Measurements from ENCODE around the gene DENND10.

DNA sequence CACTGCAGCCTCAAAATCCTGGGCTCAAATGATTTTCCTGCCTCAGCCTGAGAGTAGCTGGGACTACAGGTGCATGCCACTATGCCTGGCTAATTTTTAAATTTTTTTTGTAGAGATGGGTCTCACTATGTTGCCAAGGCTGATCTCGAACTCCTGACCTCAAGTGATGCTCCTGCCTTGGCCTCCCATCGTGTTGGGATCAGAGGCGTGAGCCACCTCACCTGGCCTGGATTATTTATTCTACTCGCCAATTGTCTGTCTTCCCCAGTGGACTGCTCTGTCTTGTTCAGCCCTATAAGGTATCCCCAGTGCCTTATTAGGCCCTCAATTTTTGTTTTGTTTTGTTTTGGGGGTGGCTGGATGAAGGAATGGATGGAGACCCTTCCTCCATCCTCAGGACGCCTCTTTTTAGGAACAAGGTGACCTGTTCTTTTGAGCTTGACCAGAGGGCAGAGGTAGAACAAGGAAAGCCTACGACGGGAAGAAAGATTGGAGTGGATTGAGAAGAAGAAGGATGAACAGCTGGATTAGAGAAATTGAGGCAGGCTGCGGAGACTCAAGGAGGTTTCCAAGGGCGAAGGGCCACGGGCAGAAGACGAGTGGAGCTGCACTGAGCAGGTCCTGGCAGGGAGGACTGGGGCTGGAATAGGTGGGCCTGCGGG, 541 bp upstream of the DENND10 start:
- TF ChIP-seq CTCF (IDR thresholded peaks at IDR 0.05) (no peak), POLR2A (IDR thresholded peaks at IDR 0.05) (no peak)
